Left ventricle myocardium inferior (tissue), 1 donor: ENCODE data around the gene EIF4E. TPM values are rescaled to one million over a fixed set of nuclear protein-coding genes. Genes with fewer than 3 reads are reported as not detected.
A peak's percentile ranks its signal among the peaks of the same experiment; 100 is the strongest.
"Not testable (repeated sequence)": the region's sequence is repeated elsewhere in the genome, so short reads cannot be mapped to it uniquely, and the experiment has no call there.

Experiments
- DNase-seq: peaks from one replicate; pipeline ENCODE4 v3.0.0-alpha.2; 2020
- H3K27ac ChIP-seq: fragments of 200-600 bp; replicated peaks from 2 replicates; pipeline ENCODE4 v1.8.0; 2021
- H3K27me3 ChIP-seq: fragments of 200-600 bp; 2 replicates; pipeline ENCODE4 v1.8.0; 2021; ENCODE audit warnings: low read depth
- H3K36me3 ChIP-seq: fragments of 200-600 bp; 2 replicates; pipeline ENCODE4 v1.8.0; 2021
- H3K4me1 ChIP-seq: fragments of 200-600 bp; 2 replicates; pipeline ENCODE4 v1.8.0; 2021
- H3K4me3 ChIP-seq: fragments of 200-600 bp; 2 replicates; pipeline ENCODE4 v1.8.0; 2021; ENCODE audit warnings: mild to moderate bottlenecking, moderate library complexity
- H3K9me3 ChIP-seq: fragments of 200-600 bp; replicated peaks from 2 replicates; pipeline ENCODE4 v1.8.0; 2021
- CTCF ChIP-seq: fragments of 200-600 bp; IDR thresholded peaks from 2 replicates; pipeline ENCODE4 v1.8.0; 2021; ENCODE audit warnings: antibody characterized with exemption, mild to moderate bottlenecking, borderline replicate concordance
- intact Hi-C: fragments of 100-400 bp; cut with micrococcal nuclease; formaldehyde crosslinking; loops from one replicate; pipeline ENCODE4 v1.11.0; 2022
- total RNA-seq: library from RNA; stranded (reverse); fragmentation: NEBNext Ultra II Directional; extraction: Animal tissue kit (Norgen Biotek cat#: 25700); gene quantifications from one replicate; pipeline ENCODE4 v1.2.1, GENCODE V29; 2021
- donor health status: DM: no; HTN: yes; CAD: no; lungs with severe emphysema.

The EIF4E gene
- total RNA-seq, 1 donor from 2014 or later, result 56.1 TPM

GRCh38 chr4:98850937-98851336 lies 78.0 kb downstream of the EIF4E start:
- H3K4me1 ChIP-seq, result no peaks in the 10 kb centered on the region
- intact Hi-C loops, result no loop called here
- no peaks in the 10 kb centered on the region for H3K36me3 ChIP-seq
- H3K27ac ChIP-seq, result no peak overlapping the region
- no peak for TF ChIP-seq CTCF
- H3K4me3 ChIP-seq, result no peak overlapping the region
- H3K9me3 ChIP-seq, result peaks cover 10% of the 10 kb centered on the region
- H3K27me3 ChIP-seq, result no peaks in the 10 kb centered on the region
- no peak for DNase-seq

GRCh38 chr4:98848448-98848847 lies 80.5 kb downstream of the EIF4E start:
- no peak for TF ChIP-seq CTCF
- Histone ChIP-seq H3K27me3 (no peaks in the 10 kb centered on the region), H3K36me3 (no peaks in the 10 kb centered on the region), H3K4me1 (no peaks in the 10 kb centered on the region), H3K9me3 (peaks cover 16% of the 10 kb centered on the region), H3K4me3 (no peak overlapping the region), H3K27ac (no peak overlapping the region)
- DNase-seq, result no peak
- intact Hi-C loops, result no loop called here

GRCh38 chr4:98845960-98846359 lies 83.0 kb downstream of the EIF4E start:
- no peak for TF ChIP-seq CTCF
- intact Hi-C loops, result no loop called here
- no peak overlapping the region for H3K27ac ChIP-seq
- H3K4me3 ChIP-seq, result no peak overlapping the region
- H3K27me3 ChIP-seq, result no peaks in the 10 kb centered on the region
- H3K4me1 ChIP-seq, result no peaks in the 10 kb centered on the region
- peaks cover 16% of the 10 kb centered on the region for H3K9me3 ChIP-seq
- no peak for DNase-seq
- H3K36me3 ChIP-seq, result no peaks in the 10 kb centered on the region

GRCh38 chr4:98842917-98843316 lies 86.0 kb downstream of the EIF4E start:
- H3K36me3 ChIP-seq, DNase-seq, intact Hi-C loops, H3K4me3 ChIP-seq, H3K27ac ChIP-seq, H3K27me3 ChIP-seq, H3K4me1 ChIP-seq: not testable (repeated sequence)
- H3K9me3 ChIP-seq, result peaks cover 16% of the 10 kb centered on the region

GRCh38 chr4:98838977-98839618 lies 89.8 kb downstream of the EIF4E start:
- Histone ChIP-seq H3K27ac (peak overlapping the region; percentile 35), H3K4me3 (peak overlapping the region; percentile 28), H3K27me3 (no peaks in the 10 kb centered on the region), H3K9me3 (no peaks in the 10 kb centered on the region), H3K36me3 (no peaks in the 10 kb centered on the region), H3K4me1 (peaks cover 10% of the 10 kb centered on the region)
- intact Hi-C loops, result no loop called here
- TF ChIP-seq CTCF, result no peak
- no peak for DNase-seq

- intact Hi-C loops, result no loop called here
- Histone ChIP-seq H3K27me3 (no peaks in the 10 kb centered on the region), H3K4me1 (peaks cover 15% of the 10 kb centered on the region), H3K27ac (no peak overlapping the region), H3K4me3 (no peak overlapping the region), H3K36me3 (no peaks in the 10 kb centered on the region), H3K9me3 (no peaks in the 10 kb centered on the region)
- no peak for DNase-seq
- no peak for TF ChIP-seq CTCF
These were observed 90.4 kb downstream of the EIF4E start for GRCh38 chr4:98838531-98838930.
